AG09319 (cell line): Measurements from ENCODE around the gene POU6F2.

Experiments used
- DNase-seq: peaks from one replicate; pipeline ENCODE4 v3.0.0-alpha.2; 2010; ENCODE audit warnings: low read depth; ENCODE audit errors: extremely low read depth
- CTCF ChIP-seq: IDR thresholded peaks from 2 replicates; pipeline ENCODE4 v1.5.1; 2011; ENCODE audit warnings: low read depth, mild to moderate bottlenecking, inconsistent platforms, low read length, moderate library complexity

Gene POU6F2

GRCh38 chr7:39062811-39063210, 85.1 kb downstream of the POU6F2 start:
- no peak for DNase-seq
- TF ChIP-seq CTCF, result no peak

GRCh38 chr7:39069031-39069430, 91.3 kb downstream of the POU6F2 start:
- no peak for TF ChIP-seq CTCF
- DNase-seq, result no peak

GRCh38 chr7:39069896-39070881, 92.5 kb downstream of the POU6F2 start:
- no peak for DNase-seq
- TF ChIP-seq CTCF, result no peak

GRCh38 chr7:39071116-39071515, 93.4 kb downstream of the POU6F2 start:
- no peak for DNase-seq
- no peak for TF ChIP-seq CTCF

- no peak for TF ChIP-seq CTCF
- no peak for DNase-seq
Observed at GRCh38 chr7:39073432-39073831, 95.7 kb downstream of the POU6F2 start.

GRCh38 chr7:39075210-39075609, 97.5 kb downstream of the POU6F2 start:
- no peak for TF ChIP-seq CTCF
- no peak for DNase-seq

GRCh38 chr7:39083781-39084180, 106.1 kb downstream of the POU6F2 start:
- no peak for TF ChIP-seq CTCF
- no peak for DNase-seq
